Kidney (tissue), 14 donors: ENCODE results near the gene KNSTRN. TPM values are rescaled to one million over a fixed set of nuclear protein-coding genes. Genes with fewer than 3 reads are reported as not detected.

Source experiments
- DNase-seq, 5 donors: peaks; one replicate each; pipeline ENCODE4 v3.0.0-alpha.2; 2013 to 2020
- FAIRE-seq: peaks from 2 replicates; lab custom pipeline; 2012; peaks lifted over from hg19 to GRCh38; lab: Jason Lieb, UNC
- H3K27ac ChIP-seq, 2 donors: one replicate each; pipeline ENCODE4 v1.7.0; 2013; ENCODE audit warnings: low read depth in 2 of 2, low read length in 2 of 2, inconsistent platforms in 1 of 2
- H3K27me3 ChIP-seq: one replicate; pipeline ENCODE4 v1.7.1; 2013; ENCODE audit warnings: low read length, inconsistent platforms; ENCODE audit not compliant: control insufficient read depth, insufficient read depth
- H3K36me3 ChIP-seq, 3 donors: one replicate each; pipeline versions ENCODE4 v1.7.0 to v1.7.1; 2013; ENCODE audit warnings: low read length in 3 of 3, control low read depth in 1 of 3, inconsistent platforms in 1 of 3; ENCODE audit not compliant: insufficient read depth in 3 of 3, control insufficient read depth in 2 of 3
- H3K4me1 ChIP-seq, 3 donors: one replicate each; pipeline versions ENCODE4 v1.7.0 to v1.7.1; 2013; ENCODE audit warnings: low read length in 3 of 3, inconsistent platforms in 1 of 3, low read depth in 1 of 3; ENCODE audit not compliant: control insufficient read depth in 2 of 3, insufficient read depth in 2 of 3
- H3K4me3 ChIP-seq, 3 donors: one replicate each; pipeline versions ENCODE4 v1.7.0 to v1.8.1; 2013; ENCODE audit warnings: low read length in 3 of 3, control low read depth in 1 of 3, inconsistent platforms in 1 of 3
- H3K9ac ChIP-seq, 3 donors: one replicate each; pipeline versions ENCODE4 v1.7.0 to v1.7.1; 2013; ENCODE audit warnings: low read length in 3 of 3, control low read depth in 1 of 3, inconsistent platforms in 1 of 3
- H3K9me3 ChIP-seq, 3 donors: one replicate each; pipeline versions ENCODE4 v1.7.0 to v1.7.1; 2013; ENCODE audit warnings: low read length in 3 of 3, control low read depth in 1 of 3, inconsistent platforms in 1 of 3; ENCODE audit not compliant: control insufficient read depth in 2 of 3, insufficient read depth in 1 of 3
- CTCF ChIP-seq: IDR thresholded peaks from 3 replicates; pipeline ENCODE4 v1.5.1; 2012; ENCODE audit warnings: mild to moderate bottlenecking, moderate library complexity, borderline replicate concordance; ENCODE audit not compliant: insufficient read depth; ENCODE audit errors: extremely low read depth
- intact Hi-C: fragments of 100-400 bp; cut with DNase I; formaldehyde crosslinking; loops from one replicate; pipeline ENCODE4 v1.11.1; 2022
- polyA plus RNA-seq: library from polyadenylated mRNA; stranded (reverse); fragments of 350-450 nt; fragmentation: Illumina TruSeq; extraction: RNeasy Lipid Tissue Mini Kit (QIAGEN cat#74804); gene quantifications from one replicate; pipeline ENCODE4 v1.2.3, GENCODE V29; 2014; ENCODE audit warnings: low read depth, low replicate concordance; ENCODE audit not compliant: insufficient read depth
- total RNA-seq: library from RNA; stranded (reverse); fragmentation: NEBNext Ultra II Directional; extraction: Animal tissue kit (Norgen Biotek cat#: 25700); gene quantifications from one replicate; pipeline ENCODE4 v1.2.1, GENCODE V29; 2021
- donor health status: control.
- donor health status: control.
- donor health status: control.
- donor health status: control.
- donor health status: control.
- donor health status: DM: yes; HTN: yes; CAD: no.
- donor health status: Normal renal cell carcinoma (clear cell type).

The KNSTRN gene
- total and polyA plus RNA-seq, 2 donors from 2014 or later: 5.5 to 7.4 TPM

- H3K27ac ChIP-seq: no peak overlapping the region
- peak overlapping the region in 1 of 3 donors; percentile 10 for H3K9ac ChIP-seq
- peaks cover 0 to 21% (median 0%) of the 10 kb centered on the region in 3 donors for H3K4me1 ChIP-seq
- H3K36me3 ChIP-seq: no peaks in the 10 kb centered on the region
- DNase-seq (peak in 4 of 5 donors; percentile 47 to 81 (median 58)), FAIRE-seq (no peak)
- peak overlapping the region in 1 of 3 donors; percentile 43 for H3K4me3 ChIP-seq
- no peak for TF ChIP-seq CTCF
- no peaks in the 10 kb centered on the region for H3K9me3 ChIP-seq
- intact Hi-C loops: no loop called here
- H3K27me3 ChIP-seq: peaks cover 9% of the 10 kb centered on the region
Observed at GRCh38 chr15:40436116-40436891, 53.8 kb downstream of the KNSTRN start.

- FAIRE-seq: no peak
- peak overlapping the region in 1 of 3 donors; percentile 43 for H3K4me3 ChIP-seq
- H3K9ac ChIP-seq: peak overlapping the region in 1 of 3 donors; percentile 10
- H3K27me3 ChIP-seq: peaks cover 9% of the 10 kb centered on the region
- intact Hi-C loops: no loop called here
- H3K9me3 ChIP-seq: no peaks in the 10 kb centered on the region
- H3K27ac ChIP-seq: no peak overlapping the region
- no peaks in the 10 kb centered on the region for H3K36me3 ChIP-seq
- DNase-seq: peak in 3 of 5 donors; percentile 21 to 65 (median 26)
- H3K4me1 ChIP-seq: peaks cover 0 to 21% (median 0%) of the 10 kb centered on the region in 3 donors
- no peak for TF ChIP-seq CTCF
Observed at GRCh38 chr15:40436892-40437751, 54.6 kb downstream of the KNSTRN start.

GRCh38 chr15:40437752-40438687, 55.5 kb downstream of the KNSTRN start:
- H3K4me1 ChIP-seq: peaks cover 0 to 21% (median 0%) of the 10 kb centered on the region in 3 donors
- no peaks in the 10 kb centered on the region for H3K9me3 ChIP-seq
- FAIRE-seq (no peak), DNase-seq (peak in 1 of 5 donors; percentile 65)
- intact Hi-C loops: no loop called here
- no peak overlapping the region for H3K4me3 ChIP-seq
- peaks cover 9% of the 10 kb centered on the region for H3K27me3 ChIP-seq
- TF ChIP-seq CTCF: no peak
- no peaks in the 10 kb centered on the region for H3K36me3 ChIP-seq
- no peak overlapping the region for H3K9ac ChIP-seq
- no peak overlapping the region for H3K27ac ChIP-seq
